ENCODE data around the gene POFUT1.

The POFUT1 gene

GRCh38 chr20:32208499-32209154 is 947 bp downstream of the POFUT1 start:
- DNase-seq = no peak

- DNase-seq = no peak
Observed at GRCh38 chr20:32209850-32210605, 2.3 kb downstream of the POFUT1 start.

GRCh38 chr20:32213870-32214269 is 6.2 kb downstream of the POFUT1 start:
- DNase-seq = no peak

GRCh38 chr20:32215147-32215546 is 7.5 kb downstream of the POFUT1 start:
- no peak for DNase-seq

- DNase-seq = no peak
Observed at GRCh38 chr20:32215729-32216128, 8.0 kb downstream of the POFUT1 start.

GRCh38 chr20:32216179-32217142 is 8.8 kb downstream of the POFUT1 start:
- no peak for DNase-seq

GRCh38 chr20:32218156-32218900 is 10.6 kb downstream of the POFUT1 start:
- no peak for DNase-seq

- no peak for DNase-seq
Observed at GRCh38 chr20:32224463-32224862, 16.8 kb downstream of the POFUT1 start.

GRCh38 chr20:32226391-32226790 is 18.7 kb downstream of the POFUT1 start:
- DNase-seq = no peak

- no peak for DNase-seq
Observed at GRCh38 chr20:32227306-32227705, 19.6 kb downstream of the POFUT1 start.

GRCh38 chr20:32227744-32228688 is 20.3 kb downstream of the POFUT1 start:
- DNase-seq = no peak

GRCh38 chr20:32229251-32229747 is 21.6 kb downstream of the POFUT1 start:
- no peak for DNase-seq

- no peak for DNase-seq
Observed at GRCh38 chr20:32230707-32231106, 23.0 kb downstream of the POFUT1 start.

GRCh38 chr20:32231245-32231644 is 23.6 kb downstream of the POFUT1 start:
- DNase-seq = no peak

- no peak for DNase-seq
Observed at GRCh38 chr20:32231847-32232246, 24.2 kb downstream of the POFUT1 start.

- no peak for DNase-seq
Observed at GRCh38 chr20:32232326-32232886, 24.7 kb downstream of the POFUT1 start.

- DNase-seq = no peak
Observed at GRCh38 chr20:32233286-32233685, 25.6 kb downstream of the POFUT1 start.

GRCh38 chr20:32234135-32234808 is 26.6 kb downstream of the POFUT1 start:
- DNase-seq = no peak

- no peak for DNase-seq
Observed at GRCh38 chr20:32235331-32236047, 27.8 kb downstream of the POFUT1 start.
